Activated B cell treated with CpG ODN at 0.5 μM for 24 hours (primary cell): Measurements from ENCODE around the gene TRPT1. TPM values are rescaled to one million over a fixed set of nuclear protein-coding genes. Genes with fewer than 3 reads are reported as not detected.

Source experiments
- ATAC-seq: fragments of 200-7000 bp; cut with Tn5 transposase; one replicate; pipeline ENCODE4 v1.10.0; 2021; ENCODE audit warnings: low read depth, mild to moderate bottlenecking, moderate library complexity
- CTCF ChIA-PET: fragments of 350-600 bp; sonication (Branson Sonifier 250); formaldehyde crosslinking; loops from one replicate; lab custom pipeline; 2021; ENCODE audit warnings: antibody characterized with exemption; lab: Charles Lee
- POLR2A ChIA-PET: fragments of 350-600 bp; sonication (Branson Sonifier 250); formaldehyde crosslinking; loops from one replicate; lab custom pipeline; 2021; ENCODE audit warnings: antibody characterized with exemption; lab: Charles Lee
- DNase-seq: peaks from one replicate; pipeline ENCODE4 v3.0.0; 2022
- H3K27ac Mint-ChIP-seq: one replicate; pipeline ENCODE4 v1.8.0; 2020; ENCODE audit warnings: mixed read lengths
- H3K27me3 Mint-ChIP-seq: one replicate; pipeline ENCODE4 v1.8.0; 2021; ENCODE audit warnings: mixed read lengths
- H3K36me3 Mint-ChIP-seq: one replicate; pipeline ENCODE4 v1.8.0; 2021; ENCODE audit warnings: low read depth, mixed read lengths
- H3K4me1 Mint-ChIP-seq: one replicate; pipeline ENCODE4 v1.8.0; 2021; ENCODE audit warnings: mixed read lengths
- H3K4me3 Mint-ChIP-seq: one replicate; pipeline ENCODE4 v1.8.0; 2020; ENCODE audit warnings: mild to moderate bottlenecking, mixed read lengths
- H3K9me3 Mint-ChIP-seq: one replicate; pipeline ENCODE4 v1.8.0; 2020; ENCODE audit warnings: mixed read lengths
- intact Hi-C: fragments of 100-400 bp; cut with micrococcal nuclease; formaldehyde crosslinking; loops from one replicate; pipeline ENCODE4 v1.15.1; 2024
- total RNA-seq: library from RNA; stranded (reverse); gene quantifications from 2 replicates; pipeline ENCODE4 v1.2.3, GENCODE V29; 2022
- TF ChIP-seq, protein P1 (sequence below): fragments of 200-600 bp; IDR thresholded peaks from one replicate; pipeline ENCODE4 v1.8.0; 2022; ENCODE audit warnings: antibody characterized with exemption, mild to moderate bottlenecking

TRPT1 gene
- total RNA-seq, 1 donor from 2014 or later = 50.6 TPM

DNA sequence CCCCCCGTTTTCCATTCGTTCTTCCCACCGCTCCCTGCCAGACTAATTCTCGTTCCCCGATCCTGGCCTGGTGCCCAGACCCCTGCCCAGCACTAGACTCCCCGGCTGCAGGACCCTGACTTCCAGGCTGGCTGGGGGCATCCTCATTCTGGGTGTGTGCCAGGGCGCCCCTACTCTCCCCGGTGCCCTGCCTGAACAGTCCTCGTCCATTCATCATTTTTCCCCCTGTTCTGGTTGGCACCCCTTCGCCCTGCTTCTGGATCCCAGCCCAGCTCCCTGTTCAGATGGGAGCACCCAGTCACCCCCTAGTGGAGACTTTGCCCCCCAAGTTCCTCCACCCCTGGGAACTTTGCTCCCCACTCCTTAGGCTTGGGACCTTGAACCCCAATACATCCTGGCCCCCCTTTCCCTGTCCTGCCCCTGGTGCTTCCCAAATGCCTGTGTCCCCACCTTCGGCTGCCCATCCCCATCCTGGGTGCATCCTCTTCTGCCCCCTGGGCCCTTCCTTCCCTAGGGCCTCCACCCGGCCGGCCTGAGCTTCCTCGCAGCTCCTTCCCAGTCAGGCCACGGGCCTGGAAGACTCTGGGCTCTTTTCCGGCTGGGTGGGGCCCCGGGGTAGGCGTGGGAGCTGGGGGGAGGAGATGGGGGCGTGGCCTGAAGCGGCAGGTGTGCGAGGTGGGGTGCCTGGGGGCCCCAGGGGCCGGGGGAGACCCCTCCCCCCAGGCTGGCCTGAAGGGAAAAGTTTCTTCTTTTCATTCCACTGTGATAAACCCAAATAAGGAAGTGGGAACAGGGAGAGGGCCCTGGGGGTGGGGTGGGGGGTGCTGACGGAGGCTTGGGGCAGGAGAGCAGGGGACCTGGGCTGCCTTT is 26.3 kb upstream of the TRPT1 start:
- Mint-ChIP-seq H3K36me3 (peaks cover 4% of the 10 kb centered on the region), H3K27me3 (no peaks in the 10 kb centered on the region), H3K27ac (peak overlapping the region; percentile 25), H3K4me1 (peaks cover 17% of the 10 kb centered on the region), H3K4me3 (peak overlapping the region; percentile 85), H3K9me3 (no peaks in the 10 kb centered on the region)
- intact Hi-C loops = no loop called here
- ChIA-PET CTCF (interaction anchor here (0.7 to 2.9 kb wide), 8 partner anchors 15 to 67 kb away, joined by 3 to 13 read pairs (median 3); partner anchors contain the start of gene ESRRA), POLR2A (interaction anchor here (0.7 to 2.8 kb wide), 6 partner anchors 10 to 47 kb away, joined by 3 to 15 read pairs (median 6); partner anchors contain the start of gene FKBP2)
- TF ChIP-seq, protein P1, sequence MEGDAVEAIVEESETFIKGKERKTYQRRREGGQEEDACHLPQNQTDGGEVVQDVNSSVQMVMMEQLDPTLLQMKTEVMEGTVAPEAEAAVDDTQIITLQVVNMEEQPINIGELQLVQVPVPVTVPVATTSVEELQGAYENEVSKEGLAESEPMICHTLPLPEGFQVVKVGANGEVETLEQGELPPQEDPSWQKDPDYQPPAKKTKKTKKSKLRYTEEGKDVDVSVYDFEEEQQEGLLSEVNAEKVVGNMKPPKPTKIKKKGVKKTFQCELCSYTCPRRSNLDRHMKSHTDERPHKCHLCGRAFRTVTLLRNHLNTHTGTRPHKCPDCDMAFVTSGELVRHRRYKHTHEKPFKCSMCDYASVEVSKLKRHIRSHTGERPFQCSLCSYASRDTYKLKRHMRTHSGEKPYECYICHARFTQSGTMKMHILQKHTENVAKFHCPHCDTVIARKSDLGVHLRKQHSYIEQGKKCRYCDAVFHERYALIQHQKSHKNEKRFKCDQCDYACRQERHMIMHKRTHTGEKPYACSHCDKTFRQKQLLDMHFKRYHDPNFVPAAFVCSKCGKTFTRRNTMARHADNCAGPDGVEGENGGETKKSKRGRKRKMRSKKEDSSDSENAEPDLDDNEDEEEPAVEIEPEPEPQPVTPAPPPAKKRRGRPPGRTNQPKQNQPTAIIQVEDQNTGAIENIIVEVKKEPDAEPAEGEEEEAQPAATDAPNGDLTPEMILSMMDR = no peak
- ATAC-seq = no peak
- no peak for DNase-seq

DNA sequence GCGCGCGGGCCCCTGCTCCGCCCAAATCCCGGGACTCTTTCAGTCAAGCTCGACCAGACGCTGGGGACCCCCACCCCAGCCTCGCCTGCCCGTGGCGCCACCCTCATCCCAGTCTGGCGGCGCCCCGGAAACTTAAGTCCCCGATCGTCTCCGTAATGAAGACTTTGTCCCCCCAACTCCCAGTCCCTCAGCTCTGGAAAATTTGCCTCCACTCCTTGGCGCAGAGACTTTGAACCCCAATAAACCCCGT is 25.7 kb upstream of the TRPT1 start:
- Mint-ChIP-seq H3K4me3 (peak overlapping the region; percentile 85), H3K27me3 (no peaks in the 10 kb centered on the region), H3K27ac (peak overlapping the region; percentile 25), H3K36me3 (peaks cover 4% of the 10 kb centered on the region), H3K9me3 (no peaks in the 10 kb centered on the region), H3K4me1 (peaks cover 17% of the 10 kb centered on the region)
- no peak for DNase-seq
- no peak for ATAC-seq
- ChIA-PET CTCF (interaction anchor here (0.7 to 2.9 kb wide), 9 partner anchors 16 to 103 kb away, joined by 3 to 13 read pairs (median 3); partner anchors contain the start of gene ESRRA), POLR2A (interaction anchor here (1.1 to 2.8 kb wide), 8 partner anchors 9 to 65 kb away, joined by 3 to 15 read pairs (median 8); partner anchors contain the start of genes FKBP2 and STIP1)
- TF ChIP-seq, protein P1 = no peak
- intact Hi-C loops = loop anchor here (1.0 kb wide), 6 partner anchors 10 to 104 kb away; partner anchors contain the start of genes BAD, FKBP2 and VEGFB

DNA sequence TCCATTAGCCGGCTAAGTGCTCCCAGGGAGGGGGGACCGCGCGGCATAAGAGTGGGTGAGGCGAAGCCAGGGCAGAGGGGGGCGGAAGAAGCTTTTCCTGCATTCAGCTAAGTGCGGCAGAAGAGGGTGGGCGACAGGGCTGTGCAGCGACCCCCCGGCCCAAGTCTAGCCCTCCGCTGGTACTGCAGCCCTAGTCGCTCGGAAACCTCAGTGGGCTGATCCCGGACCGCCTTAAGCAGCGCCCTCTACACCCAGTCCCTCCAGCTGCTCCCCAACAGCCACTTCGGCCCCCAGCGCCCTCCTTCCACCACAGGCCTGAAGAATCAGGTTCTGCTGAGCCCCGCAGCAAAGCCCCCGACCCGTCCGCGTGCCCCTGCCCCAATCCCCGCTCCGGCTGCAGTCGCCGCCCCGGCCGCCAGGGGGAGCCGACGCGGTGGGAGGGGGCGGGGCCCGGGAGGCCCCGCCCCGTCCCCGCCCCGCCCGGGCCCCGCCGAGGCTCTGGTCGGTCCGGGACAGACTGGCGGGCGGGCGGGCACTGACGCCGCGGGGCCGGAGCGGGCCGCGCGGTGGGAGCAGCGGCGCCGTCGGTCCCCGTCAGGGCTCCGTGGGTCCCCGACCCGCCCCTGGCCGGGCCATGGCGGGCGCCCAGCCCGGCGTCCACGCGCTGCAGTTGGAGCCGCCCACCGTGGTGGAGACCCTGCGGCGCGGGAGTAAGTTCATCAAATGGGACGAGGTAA is 25.2 kb upstream of the TRPT1 start, which contains the start of gene PLCB3:
PLCB3 (plus strand) TSS at position 515 of the 737 bp plus-strand sequence; CDS start at position 635, 120 bp downstream.
- Mint-ChIP-seq H3K36me3 (peaks cover 2% of the 10 kb centered on the region), H3K4me1 (peaks cover 17% of the 10 kb centered on the region), H3K27me3 (no peaks in the 10 kb centered on the region), H3K9me3 (no peaks in the 10 kb centered on the region), H3K27ac (peak within 1 kb of the TSS; percentile 25), H3K4me3 (peak within 1 kb of the TSS; percentile 85)
- ATAC-seq = peak; percentile 65
- TF ChIP-seq, protein P1 = no peak
- ChIA-PET CTCF (interaction anchor here (0.8 to 2.9 kb wide), 8 partner anchors 10 to 104 kb away, joined by 3 to 13 read pairs (median 6); partner anchors contain the start of genes ESRRA and FKBP2), POLR2A (interaction anchor here (1.1 to 2.8 kb wide), 11 partner anchors 9 to 64 kb away, joined by 3 to 15 read pairs (median 8); partner anchors contain the start of genes ESRRA, FKBP2 and STIP1)
- DNase-seq = peak; percentile 72
- intact Hi-C loops = loop anchor here (1.0 kb wide), 6 partner anchors 10 to 104 kb away; partner anchors contain the start of genes BAD, FKBP2 and VEGFB

DNA sequence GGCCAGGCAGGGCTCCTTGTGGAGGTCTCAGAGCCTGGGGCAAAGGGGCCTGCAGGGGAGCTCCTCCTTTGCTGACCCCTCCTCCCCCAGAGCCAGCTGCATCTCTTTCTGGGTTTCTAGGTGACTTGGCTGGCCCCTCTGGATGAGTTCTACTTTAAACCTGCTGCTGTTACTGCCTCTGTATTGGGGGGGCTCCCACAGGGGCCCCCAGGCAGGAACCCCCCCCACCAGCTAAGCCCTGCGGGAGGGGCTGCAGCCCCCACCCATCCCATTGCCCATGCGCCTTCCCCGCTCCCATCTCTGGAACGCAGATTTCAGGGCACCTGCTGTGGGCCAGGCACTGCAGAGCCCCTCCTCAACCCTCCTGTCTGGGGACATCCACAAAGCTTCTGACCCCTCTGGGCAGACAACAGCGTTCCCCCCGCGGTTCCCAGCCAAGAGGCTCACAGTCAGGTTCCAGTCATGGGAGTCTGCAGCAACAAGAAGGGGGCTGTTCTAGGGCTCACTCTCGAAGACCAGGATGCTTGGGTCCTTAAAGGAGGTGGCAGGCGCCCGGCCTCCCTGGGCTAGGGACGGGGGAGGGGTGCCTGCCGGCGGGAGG is 24.5 kb upstream of the TRPT1 start:
- H3K9me3 Mint-ChIP-seq = no peaks in the 10 kb centered on the region
- ChIA-PET POLR2A (interaction anchor here (1.0 to 2.8 kb wide), 10 partner anchors 9 to 64 kb away, joined by 3 to 15 read pairs (median 6); partner anchors contain the start of genes DNAJC4, ESRRA, FKBP2 and STIP1), CTCF (interaction anchor here (1.2 to 2.9 kb wide), 11 partner anchors 8 to 105 kb away, joined by 3 to 14 read pairs (median 7); partner anchors contain the start of genes ESRRA, FERMT3 and FKBP2)
- H3K4me3 Mint-ChIP-seq = peak overlapping the region; percentile 81
- H3K4me1 Mint-ChIP-seq = peaks cover 22% of the 10 kb centered on the region
- H3K27ac Mint-ChIP-seq = peak overlapping the region; percentile 24
- TF ChIP-seq, protein P1 = no peak
- no peaks in the 10 kb centered on the region for H3K27me3 Mint-ChIP-seq
- H3K36me3 Mint-ChIP-seq = peaks cover 6% of the 10 kb centered on the region
- ATAC-seq (no peak), DNase-seq (no peak)
- intact Hi-C loops = loop anchor here (1.0 kb wide), 6 partner anchors 9 to 105 kb away; partner anchors contain the start of genes BAD, FKBP2 and VEGFB
